K562 (cell line): ENCODE results near the gene GPRIN2. TPM values are rescaled to one million over a fixed set of nuclear protein-coding genes. Genes with fewer than 3 reads are reported as not detected.

Source experiments
- CBFA2T3 ChIP-seq: fragments of 450-650 bp; IDR thresholded peaks from 2 replicates; pipeline ENCODE4 v1.6.1; 2017
- ELF4 ChIP-seq: fragments of 450-650 bp; formaldehyde crosslinking; IDR thresholded peaks from 2 replicates; pipeline ENCODE4 v1.4.0; 2022; ENCODE audit warnings: missing genetic modification characterization
- FOXA1 ChIP-seq: fragments of 450-650 bp; IDR thresholded peaks from 2 replicates; pipeline ENCODE4 v1.6.1; 2016; ENCODE audit warnings: mild to moderate bottlenecking, borderline replicate concordance
- HOMEZ ChIP-seq: fragments of 250-450 bp; sonication (Bioruptor Pico); IDR thresholded peaks from 2 replicates; pipeline ENCODE4 v1.4.0; 2020; ENCODE audit warnings: mild to moderate bottlenecking, moderate library complexity
- HSF4 ChIP-seq: fragments of 250-450 bp; sonication (Bioruptor Pico); IDR thresholded peaks from 2 replicates; pipeline ENCODE4 v2.1.2; 2022; ENCODE audit warnings: mild to moderate bottlenecking, moderate library complexity, borderline replicate concordance
- NCOR1 ChIP-seq: fragments of 450-650 bp; IDR thresholded peaks from 2 replicates; pipeline ENCODE4 v1.6.1; 2016; ENCODE audit warnings: mild to moderate bottlenecking, moderate library complexity
- PHF20 ChIP-seq: fragments of 450-650 bp; IDR thresholded peaks from 2 replicates; pipeline ENCODE4 v1.6.1; 2018; ENCODE audit not compliant: partially characterized antibody
- RBM15 ChIP-seq: fragments of 200-400 bp; formaldehyde crosslinking; IDR thresholded peaks from 2 replicates; pipeline ENCODE4 v1.6.1; 2018; ENCODE audit warnings: mild to moderate bottlenecking, low read length, moderate library complexity; ENCODE audit not compliant: insufficient read depth
- SIN3A ChIP-seq, 2 experiments: fragments of 150-350 bp in 1 of 2; IDR thresholded peaks; 2 replicates each; pipeline ENCODE4 v1.6.1; 2011 to 2016; ENCODE audit warnings: borderline replicate concordance in 2 of 2, low read depth in 2 of 2, low read length in 2 of 2, mild to moderate bottlenecking in 2 of 2, moderate library complexity in 2 of 2; ENCODE audit not compliant: control insufficient read depth in 1 of 2
- SMARCC2 ChIP-seq: fragments of 450-650 bp; IDR thresholded peaks from 2 replicates; pipeline ENCODE4 v1.6.1; 2017; ENCODE audit warnings: antibody characterized with exemption, moderate library complexity, mild to moderate bottlenecking, low read depth
- TSHZ1 ChIP-seq: fragments of 250-450 bp; sonication (Bioruptor Pico); IDR thresholded peaks from 2 replicates; pipeline ENCODE4 v1.4.0; 2020; ENCODE audit warnings: mild to moderate bottlenecking, moderate library complexity
- U2AF1 ChIP-seq: fragments of 200-400 bp; formaldehyde crosslinking; optimal IDR thresholded peaks from 2 replicates; pipeline ENCODE3; 2017; ENCODE audit warnings: mild to moderate bottlenecking, low read depth, low read length, moderate library complexity
- YY1 ChIP-seq, 3 experiments: IDR thresholded peaks; 2 replicates each; pipeline ENCODE4 v1.6.1; 2011; ENCODE audit warnings: low read length in 2 of 3, mild to moderate bottlenecking in 2 of 3, moderate library complexity in 2 of 3, borderline replicate concordance in 1 of 3, control low read depth in 1 of 3, low read depth in 1 of 3; ENCODE audit not compliant: insufficient read depth in 3 of 3, insufficient replicate concordance in 2 of 3, control insufficient read depth in 1 of 3, insufficient read length in 1 of 3; ENCODE audit errors: extremely low read depth in 1 of 3
- ZNF24 ChIP-seq: fragments of 450-650 bp; IDR thresholded peaks from 2 replicates; pipeline ENCODE4 v1.6.1; 2016
- ZNF277 ChIP-seq: fragments of 250-450 bp; sonication (Bioruptor Pico); IDR thresholded peaks from 2 replicates; pipeline ENCODE4 v1.8.0; 2022; ENCODE audit warnings: inconsistent platforms, mild to moderate bottlenecking, moderate library complexity, borderline replicate concordance
- ZNF324 ChIP-seq: fragments of 250-450 bp; sonication (Bioruptor Pico); IDR thresholded peaks from 2 replicates; pipeline ENCODE4 v1.4.0; 2020; ENCODE audit warnings: mild to moderate bottlenecking
- polyA plus RNA-seq, 8 experiments: library from polyadenylated mRNA; depleted of rRNA in 4 of 8; stranded (reverse) in 5 of 8; unstranded in 3 of 8; fragments of >200 nt; fragmentation: Nextera tagmentation in 2 of 8; fragmentation: Illumina TruSeq in 1 of 8; extraction: Ambion mirVana in 2 of 8; extraction: Trizol in 1 of 8; gene quantifications; 2 replicates each; pipeline versions ENCODE4 v1.2.1 to v1.2.3, GENCODE V29; 2011 to 2014; ENCODE audit warnings: inconsistent platforms in 1 of 8, missing spikeins in 1 of 8
- total RNA-seq, 7 experiments: library from RNA; depleted of rRNA in 6 of 7; stranded (reverse); fragments of >200 nt in 6 of 7; fragmentation: Illumina TruSeq in 2 of 7; extraction: Trizol in 2 of 7; gene quantifications; 2 replicates each; pipeline versions ENCODE4 v1.2.1 to v1.2.3, GENCODE V29; 2011 to 2021; ENCODE audit warnings: low replicate concordance in 1 of 7
- TF ChIP-seq, protein P1 (sequence below): sonication (generic); formaldehyde crosslinking; IDR thresholded peaks from 2 replicates; pipeline ENCODE4 v1.8.0; 2022; ENCODE audit warnings: mild to moderate bottlenecking, low read depth, missing genetic modification reagents

The GPRIN2 gene
- total and polyA plus RNA-seq, 9 of the 15 experiments (the other 6 are each of a cell fraction or from before 2014, with no cell fraction given), result not detected

DNA sequence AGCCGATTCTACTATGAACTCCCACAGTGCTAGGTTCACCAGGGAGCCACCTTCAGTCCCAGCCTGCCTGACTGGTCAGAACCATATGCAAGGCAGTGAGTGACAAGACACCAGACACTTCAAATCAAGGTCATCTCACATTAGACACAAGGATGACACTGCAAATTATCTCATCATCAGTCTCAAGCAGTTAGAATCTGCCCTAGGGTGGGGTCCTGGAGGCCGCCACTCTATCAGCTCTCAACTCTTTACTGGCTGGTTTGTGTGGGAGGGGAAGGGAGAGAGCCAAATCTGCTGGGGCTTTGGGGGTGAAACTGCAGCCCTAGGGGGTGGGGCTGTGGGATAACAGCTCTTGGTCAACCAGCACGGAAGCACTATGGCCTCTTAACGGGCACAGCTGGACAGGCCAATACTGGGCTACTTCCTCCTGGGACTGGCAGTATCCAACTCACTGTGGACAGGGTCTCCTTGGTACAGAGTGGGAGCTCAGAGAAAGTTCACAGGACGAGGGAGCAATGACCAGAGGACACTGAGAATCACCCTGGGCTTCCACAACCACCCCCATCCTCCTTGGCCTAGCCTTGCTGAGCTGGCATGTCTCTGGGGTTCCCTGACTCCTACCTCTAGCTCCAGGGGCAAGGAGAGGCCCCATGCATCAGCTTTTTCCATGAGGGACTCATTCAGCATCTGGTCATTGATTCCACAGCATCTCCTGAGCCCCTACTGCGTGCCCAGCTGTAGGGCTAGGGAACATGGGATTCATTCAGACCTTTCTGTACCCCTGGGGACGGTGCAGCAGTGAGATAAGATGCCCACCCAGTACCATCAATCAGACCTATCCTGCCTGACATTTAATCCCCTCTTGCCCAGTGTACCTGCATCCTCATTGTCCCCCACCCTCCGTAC is 5.4 kb downstream of the GPRIN2 start (continued):
- no peak for TF ChIP-seq YY1 (IDR thresholded peaks at IDR 0.05; ENCODE audit: borderline replicate concordance in 1 of 3, control insufficient read depth in 1 of 3, extremely low read depth in 1 of 3, insufficient read depth in 3 of 3, insufficient read length in 1 of 3, insufficient replicate concordance in 2 of 3, low read depth in 1 of 3, low read length in 2 of 3)
- TF ChIP-seq, protein P1, sequence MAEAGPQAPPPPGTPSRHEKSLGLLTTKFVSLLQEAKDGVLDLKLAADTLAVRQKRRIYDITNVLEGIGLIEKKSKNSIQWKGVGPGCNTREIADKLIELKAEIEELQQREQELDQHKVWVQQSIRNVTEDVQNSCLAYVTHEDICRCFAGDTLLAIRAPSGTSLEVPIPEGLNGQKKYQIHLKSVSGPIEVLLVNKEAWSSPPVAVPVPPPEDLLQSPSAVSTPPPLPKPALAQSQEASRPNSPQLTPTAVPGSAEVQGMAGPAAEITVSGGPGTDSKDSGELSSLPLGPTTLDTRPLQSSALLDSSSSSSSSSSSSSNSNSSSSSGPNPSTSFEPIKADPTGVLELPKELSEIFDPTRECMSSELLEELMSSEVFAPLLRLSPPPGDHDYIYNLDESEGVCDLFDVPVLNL (CRISPR knock-in tag), result no peak
- TF ChIP-seq NCOR1, result no peak
- no peak for TF ChIP-seq ZNF324 (CRISPR knock-in tag)
- TF ChIP-seq TSHZ1, result no peak
- TF ChIP-seq HSF4 (CRISPR knock-in tag), result no peak
- no peak for TF ChIP-seq SIN3A (IDR thresholded peaks at IDR 0.05; ENCODE audit: borderline replicate concordance in 2 of 2, control insufficient read depth in 1 of 2, low read depth in 2 of 2, low read length in 2 of 2)
- TF ChIP-seq ZNF277 (CRISPR knock-in tag), result 0 out of 2 replicates have a peak, but pooled peaks have one; percentile 23
- no peak for TF ChIP-seq SMARCC2
- TF ChIP-seq FOXA1, result no peak
- 0 out of 2 replicates have a peak, but pooled peaks have one; percentile 31 for TF ChIP-seq ELF4
- no peak for TF ChIP-seq ZNF24
- TF ChIP-seq U2AF1, result no peak
- peak; percentile 70 for TF ChIP-seq CBFA2T3
- TF ChIP-seq RBM15, result no peak
- TF ChIP-seq HOMEZ (CRISPR knock-in tag), result no peak
- no peak for TF ChIP-seq PHF20
